Limb (tissue), 2 donors: ENCODE results near the gene RHOBTB3.
"Not testable (repeated sequence)": the region's sequence is repeated elsewhere in the genome, so short reads cannot be mapped to it uniquely, and the experiment has no call there.

ENCODE experiments used
- DNase-seq, 2 donors: peaks; one replicate each; pipeline ENCODE4 v3.0.0-alpha.2; 2016; ENCODE audit errors: extremely low spot score in 2 of 2

Gene RHOBTB3

DNA sequence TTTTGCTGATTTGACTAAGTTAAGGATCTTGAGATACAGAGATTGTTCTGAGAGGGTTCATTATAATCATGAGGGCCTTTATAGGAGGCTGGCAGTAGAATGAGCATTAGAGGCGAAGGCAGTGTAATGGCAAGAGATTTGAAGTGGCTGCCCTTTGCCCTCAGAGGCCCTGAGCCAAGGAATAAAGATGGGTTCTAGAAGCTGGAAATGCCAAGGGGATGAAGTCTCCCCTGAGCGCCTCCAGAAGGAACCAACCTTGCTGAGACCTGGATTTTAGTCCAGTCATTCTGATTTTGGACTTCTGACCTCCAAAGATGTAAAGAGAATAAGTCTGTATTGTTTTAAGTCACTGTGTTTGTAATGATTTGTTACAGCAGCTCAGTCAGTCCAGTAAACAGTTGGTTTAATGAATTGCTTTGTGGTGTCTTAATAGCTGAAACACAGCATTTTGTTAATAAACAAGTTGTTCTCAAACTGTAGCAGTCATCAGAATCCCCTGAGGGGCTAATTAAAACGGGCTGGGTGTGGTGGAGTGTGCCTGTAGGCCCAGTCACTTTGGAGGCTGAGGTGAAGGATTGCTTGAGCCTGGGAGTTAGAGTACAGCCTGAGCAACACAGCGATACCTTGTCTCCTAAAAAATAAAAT is 68.2 kb downstream of the RHOBTB3 start:
- no peak for DNase-seq

DNA sequence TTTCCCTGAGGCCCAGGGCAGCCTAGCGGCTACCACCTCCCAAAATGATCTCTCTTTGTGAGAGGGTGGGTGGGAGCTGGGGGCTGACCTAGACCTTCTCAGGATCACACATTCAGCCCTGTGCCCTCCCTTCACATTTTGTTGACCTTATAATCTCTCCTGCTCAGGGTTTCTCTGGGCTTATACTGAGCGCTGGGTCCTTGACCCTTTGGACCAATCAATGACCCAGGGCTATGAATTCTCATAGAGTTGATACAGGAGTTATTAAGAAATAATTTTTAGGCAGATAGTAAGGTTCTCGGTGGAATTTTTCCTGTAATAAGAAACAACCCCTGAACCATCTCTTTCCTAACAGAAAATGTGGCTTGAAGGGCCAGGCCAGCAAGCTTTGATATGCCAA is 69.4 kb downstream of the RHOBTB3 start:
- no peak for DNase-seq

DNA sequence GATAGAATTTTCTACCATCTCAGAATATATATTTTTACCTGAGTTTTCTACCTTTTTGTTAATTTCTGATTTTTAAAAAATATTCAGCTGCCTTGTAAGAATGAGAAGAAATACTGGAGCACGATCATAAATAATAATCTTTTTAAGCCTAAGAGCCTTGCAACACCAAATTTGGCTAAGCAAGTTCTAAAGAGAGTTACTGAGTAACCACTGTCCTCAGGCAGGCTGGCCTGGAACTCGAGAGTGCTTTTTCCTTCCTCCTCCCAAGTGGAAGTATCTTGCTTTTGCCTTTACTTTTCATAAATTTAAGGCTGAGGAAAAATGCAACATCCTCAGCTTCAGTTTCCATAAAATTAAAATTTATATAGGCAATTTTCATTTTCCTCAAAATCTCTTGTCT is 70.4 kb downstream of the RHOBTB3 start:
- DNase-seq = no peak

DNA sequence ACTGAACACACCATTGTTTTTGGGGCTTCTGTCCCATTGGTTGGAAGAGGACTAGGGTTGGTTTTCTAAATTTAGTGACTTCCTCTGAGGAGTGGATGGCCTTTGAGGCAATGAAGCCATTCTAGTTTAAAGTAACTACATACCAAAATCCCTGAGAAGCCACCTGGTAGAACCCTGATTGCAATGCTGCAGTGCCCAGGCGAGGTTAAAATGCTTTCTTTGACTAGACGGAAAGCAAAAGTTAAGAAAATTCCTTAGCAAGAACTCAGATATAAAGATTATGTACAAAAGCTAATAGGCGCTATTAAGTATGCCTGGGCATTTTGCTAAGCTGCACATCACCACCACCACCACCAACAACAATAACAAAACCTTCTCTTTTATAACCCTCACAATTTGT is 70.8 kb downstream of the RHOBTB3 start:
- no peak for DNase-seq

DNA sequence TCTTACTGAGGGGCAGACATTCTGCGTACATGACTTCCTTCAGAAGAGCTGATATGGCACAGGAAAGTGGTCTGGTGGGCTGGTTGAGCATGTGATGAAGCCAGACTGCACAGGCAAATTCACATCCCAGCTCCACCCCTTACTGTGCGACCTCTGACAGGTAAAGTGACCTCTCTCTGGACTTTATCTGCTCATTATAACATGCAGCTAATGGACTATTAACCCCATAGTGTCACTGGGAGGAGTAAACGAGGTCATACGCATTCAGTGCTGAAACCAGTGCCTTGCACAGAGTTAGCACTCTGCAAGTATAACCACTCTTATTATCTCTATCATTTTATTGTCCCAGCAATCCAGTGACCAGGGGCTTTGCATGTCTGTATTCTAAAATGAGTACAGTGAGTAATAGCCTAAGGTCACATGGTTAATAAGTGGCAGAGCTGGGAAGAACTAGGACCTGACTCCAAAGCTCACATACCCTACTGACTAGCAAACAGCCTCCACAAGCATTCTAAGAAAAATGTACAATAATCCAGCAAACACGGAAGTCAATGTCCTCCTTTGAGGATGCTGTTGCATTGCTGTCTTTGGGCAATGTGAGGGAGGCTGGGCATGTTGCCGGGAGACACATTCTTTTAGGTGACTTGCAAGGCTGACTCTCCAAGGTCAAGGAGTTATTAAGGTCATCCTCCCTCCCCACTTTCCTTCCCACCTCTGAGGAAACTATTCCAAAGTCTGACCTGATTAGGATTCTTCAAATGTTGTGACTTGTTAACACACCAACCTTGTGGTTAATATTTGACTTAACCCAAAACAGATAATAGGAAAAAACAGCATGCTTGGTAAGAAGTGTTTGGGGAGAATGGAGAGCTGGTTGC is 72.4 kb downstream of the RHOBTB3 start:
- no peak for DNase-seq

DNA sequence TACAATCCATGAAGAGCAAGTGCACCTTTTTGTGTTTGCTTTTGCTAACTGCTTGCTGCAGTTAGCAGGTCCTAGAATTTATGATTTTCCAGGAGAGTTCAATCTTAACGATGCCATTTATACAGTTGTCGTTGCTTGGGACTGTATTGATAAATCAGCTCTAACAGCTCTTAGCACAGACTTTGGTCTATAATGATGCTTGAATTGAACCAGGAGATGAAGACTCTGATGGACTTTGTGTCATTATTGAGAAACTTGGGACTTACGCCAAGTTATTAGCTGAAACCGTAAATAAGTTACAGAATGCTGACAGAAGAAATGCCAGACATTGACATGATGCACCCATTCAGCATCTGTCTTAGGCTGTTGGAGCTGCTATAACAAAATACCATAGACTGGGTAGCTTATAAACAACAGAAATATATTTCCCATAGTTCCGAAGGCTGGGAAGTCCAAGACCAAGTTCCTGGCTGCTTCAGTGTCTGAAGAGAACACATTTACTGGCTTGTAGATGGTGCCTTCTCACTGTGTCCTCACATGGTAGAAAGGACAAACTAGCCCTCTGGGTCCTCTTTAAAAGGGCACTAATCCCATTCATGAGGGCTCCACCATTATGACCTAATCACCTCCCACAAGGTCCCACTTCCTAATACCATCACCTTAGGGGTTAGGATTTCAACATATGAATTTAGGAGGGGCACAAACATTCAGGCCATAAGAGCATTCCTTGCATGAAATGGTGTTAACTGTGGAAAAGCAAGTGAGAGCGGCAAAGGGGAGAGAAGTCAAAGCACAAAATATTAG is 73.8 kb downstream of the RHOBTB3 start:
- no peak for DNase-seq

DNA sequence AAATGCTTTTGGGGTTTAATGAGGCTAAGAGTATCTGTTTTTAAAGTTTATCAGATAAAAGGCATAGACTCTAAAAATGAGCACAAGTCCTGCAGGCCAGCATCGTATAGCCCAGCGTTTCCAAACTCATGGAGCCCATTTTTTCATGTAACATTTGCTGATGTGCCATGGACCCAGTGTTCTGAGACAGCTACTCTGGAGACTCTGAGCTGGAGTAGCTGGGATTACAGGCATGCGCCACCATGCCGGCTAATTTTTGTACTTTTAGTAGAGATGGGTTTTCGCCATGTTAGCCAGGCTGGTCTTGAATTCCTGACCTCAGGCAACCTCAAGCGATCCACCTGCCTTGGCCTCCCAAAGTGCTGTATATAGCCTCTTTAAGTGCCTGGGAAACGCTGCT is 75.6 kb downstream of the RHOBTB3 start:
- DNase-seq = no peak

DNA sequence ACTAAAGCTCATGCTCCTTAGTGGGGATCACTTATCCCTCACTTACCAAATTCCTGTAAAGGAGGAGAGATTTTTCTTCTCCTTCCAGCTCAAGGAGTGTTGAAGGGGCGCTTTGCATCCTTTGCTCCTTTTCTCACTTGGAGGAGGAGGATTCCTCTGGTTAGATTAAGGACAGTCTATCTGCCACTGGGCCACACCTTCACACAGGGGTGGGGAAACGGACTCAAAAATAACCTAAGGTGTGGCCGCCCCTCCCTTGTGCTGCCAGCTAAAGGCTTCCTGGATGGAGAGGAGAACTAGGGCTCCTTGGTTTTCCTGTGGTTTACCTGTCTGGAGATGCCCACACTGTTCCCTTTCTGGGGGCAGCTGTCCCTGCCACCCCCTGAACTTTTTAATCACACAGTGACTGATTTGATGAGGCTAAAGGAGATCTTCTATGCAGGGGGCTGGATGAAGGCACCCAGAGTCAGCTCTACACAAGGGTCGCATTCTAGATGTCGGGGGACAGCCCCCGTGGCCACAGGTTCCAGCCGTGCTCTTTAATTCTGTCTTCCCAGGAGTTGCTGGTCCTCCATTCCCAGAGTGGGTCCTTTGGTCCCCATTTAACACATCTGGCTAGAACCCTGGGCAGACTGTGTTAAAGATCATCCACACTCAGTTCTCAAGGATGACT is 77.0 kb downstream of the RHOBTB3 start:
- no peak for DNase-seq

DNA sequence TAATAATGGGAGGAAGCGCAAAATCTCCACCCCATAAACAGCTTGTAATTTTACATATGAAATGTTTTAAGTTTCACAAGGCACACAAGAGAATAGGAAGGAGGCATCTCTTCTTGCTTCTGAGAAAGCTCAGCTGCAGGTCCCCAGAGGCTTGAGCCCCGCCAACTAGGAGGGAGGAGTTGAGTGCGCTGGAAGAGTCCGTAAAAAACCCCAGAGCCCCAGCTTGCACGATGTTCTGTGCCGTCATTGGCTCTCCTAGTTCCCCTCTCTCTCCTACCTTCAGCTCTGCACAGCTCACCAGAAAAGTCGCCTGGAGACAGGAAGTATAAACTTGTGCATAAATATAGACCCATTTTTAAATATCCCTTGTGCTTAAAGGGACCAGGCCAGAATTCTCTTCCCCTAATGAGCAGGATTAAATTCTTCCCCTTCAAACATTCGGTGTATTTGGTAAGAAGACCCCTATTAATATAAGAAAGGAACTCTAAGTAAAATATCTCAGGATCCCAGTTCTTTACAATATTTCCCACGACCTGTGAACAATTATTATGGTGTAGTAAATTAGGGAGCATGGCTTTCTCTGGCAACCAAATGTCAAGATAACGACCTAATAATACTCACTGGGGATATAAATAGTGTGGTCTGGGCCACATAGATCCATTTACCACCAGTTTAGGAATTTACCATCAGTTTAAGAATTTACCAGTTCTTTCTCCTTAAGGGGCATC is 77.7 kb downstream of the RHOBTB3 start:
- peak in 1 of 2 donors; percentile 79 for DNase-seq

DNA sequence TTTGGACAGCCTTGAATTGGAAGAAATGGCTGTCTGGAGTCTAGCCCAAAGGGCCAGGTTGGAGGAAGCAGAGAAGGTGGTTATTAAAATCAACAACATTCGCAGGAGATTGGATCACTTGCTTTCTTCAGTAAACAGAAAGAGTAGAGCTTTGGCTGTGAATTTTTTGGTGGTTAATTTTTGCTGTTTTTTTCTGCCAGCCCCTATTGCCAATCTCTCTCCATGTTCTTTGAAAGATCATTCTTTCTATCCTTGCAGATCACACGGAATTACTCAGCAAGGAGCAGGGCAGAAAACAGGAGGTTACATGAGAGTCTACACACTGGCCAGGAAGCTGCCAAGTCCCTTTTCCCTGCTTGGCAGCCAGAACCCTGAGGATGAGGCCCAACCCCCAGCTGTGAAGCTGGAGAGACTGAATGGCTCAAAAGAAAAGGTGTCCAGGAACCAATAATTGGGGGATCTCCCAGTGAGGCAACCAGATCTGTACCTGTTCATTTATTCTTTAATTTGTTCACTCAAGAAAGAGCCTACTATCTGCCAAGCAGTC is 78.4 kb downstream of the RHOBTB3 start:
- no peak for DNase-seq

DNA sequence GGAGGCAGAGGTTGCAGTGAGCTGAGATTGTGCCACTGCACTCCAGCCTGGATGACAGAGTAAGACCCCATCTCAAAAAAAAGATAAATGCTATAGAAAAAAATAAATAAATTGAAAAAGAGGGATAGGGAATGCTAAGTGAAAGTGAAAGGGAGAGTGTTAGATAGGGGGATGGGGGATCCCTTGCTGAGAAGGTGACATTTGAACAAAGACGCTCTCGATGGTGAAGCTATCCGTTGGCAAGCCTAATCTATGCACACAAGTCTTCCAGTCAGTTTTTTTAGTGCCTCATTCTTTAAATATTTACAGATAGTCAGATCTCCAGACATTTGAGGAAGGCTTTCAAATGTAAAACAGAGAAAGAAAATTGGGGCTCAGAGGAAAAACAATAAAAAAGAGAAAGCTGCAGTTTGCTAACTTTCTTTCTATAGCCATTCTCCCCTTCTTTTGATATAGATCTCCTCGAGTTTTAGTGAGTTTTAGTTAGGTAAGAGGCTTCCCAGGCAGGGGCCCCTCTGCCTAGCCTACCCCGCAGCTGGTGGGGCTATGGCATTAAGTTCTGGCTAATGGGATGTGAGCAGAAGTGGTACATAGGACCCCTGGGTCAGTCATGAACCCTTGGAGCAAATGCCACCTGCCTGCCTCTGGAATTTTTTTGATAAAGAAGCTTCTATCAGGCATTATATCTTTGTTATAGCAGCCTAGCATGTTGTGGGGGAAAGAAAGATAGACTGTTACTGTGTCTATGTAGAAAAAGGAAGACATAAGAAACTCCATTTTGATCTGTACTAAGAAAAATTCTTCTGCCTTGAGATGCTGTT is 79.4 kb downstream of the RHOBTB3 start:
- no peak for DNase-seq

DNA sequence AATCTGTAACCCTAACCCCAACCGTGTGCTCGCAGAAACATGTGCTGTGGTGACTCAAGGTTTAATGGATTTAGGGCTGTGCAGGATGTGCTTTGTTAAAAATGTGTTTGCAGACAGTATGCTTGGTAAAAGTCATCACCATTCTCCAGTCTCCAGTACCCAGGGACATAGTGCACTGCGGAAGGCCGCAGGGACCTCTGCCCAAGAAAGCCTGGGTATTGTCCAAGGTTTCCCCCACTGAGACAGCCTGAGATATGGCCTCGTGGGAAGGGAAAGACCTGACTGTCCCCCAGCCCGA is 79.9 kb downstream of the RHOBTB3 start:
- DNase-seq = not testable (repeated sequence)

DNA sequence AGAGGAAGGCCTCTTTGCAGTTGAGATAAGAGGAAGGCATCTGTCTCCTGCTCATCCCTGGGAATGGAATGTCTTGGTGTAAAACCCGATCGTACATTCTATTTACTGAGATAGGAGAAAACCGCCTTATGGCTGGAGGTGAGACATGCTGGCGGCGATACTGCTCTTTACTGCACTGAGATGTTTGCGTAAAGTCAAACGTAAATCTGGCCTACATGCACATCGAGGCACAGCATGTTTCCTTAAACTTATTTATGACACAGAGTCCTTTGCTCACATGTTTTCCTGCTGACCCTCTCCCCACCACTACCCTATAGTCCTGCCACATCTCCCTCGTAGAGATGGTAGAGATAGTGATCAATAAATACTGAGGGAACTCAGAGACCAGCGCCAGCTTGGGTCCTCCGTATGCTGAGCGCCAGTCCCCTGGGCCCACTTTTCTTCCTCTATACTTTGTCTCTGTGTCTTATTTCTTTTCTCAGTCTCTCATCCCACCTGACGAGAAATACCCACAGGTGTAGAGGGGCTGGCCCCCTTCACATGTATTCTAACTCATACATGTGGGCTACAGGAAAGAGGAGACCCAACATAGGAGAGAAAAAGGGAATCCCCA is 80.4 kb downstream of the RHOBTB3 start:
- not testable (repeated sequence) for DNase-seq

DNA sequence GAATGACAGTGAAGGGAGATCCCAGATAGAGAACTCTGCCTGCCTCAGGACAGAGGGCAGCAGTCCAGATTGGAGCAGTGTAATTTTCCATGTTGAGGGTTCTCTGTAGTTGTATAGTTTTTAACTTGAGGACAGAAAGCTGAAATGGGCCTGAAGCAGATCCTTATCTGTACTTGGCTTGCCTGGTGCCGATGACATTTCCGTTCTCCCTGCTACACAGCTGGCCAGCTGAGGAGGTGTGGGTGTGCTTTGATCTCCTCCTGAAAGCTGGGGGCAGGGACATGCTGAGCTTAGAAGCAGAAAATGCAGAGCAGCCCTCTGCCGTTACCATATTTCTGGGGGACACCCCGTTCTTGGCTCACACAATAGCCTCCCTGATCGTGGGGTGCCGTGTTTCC is 80.9 kb downstream of the RHOBTB3 start:
- DNase-seq = no peak

DNA sequence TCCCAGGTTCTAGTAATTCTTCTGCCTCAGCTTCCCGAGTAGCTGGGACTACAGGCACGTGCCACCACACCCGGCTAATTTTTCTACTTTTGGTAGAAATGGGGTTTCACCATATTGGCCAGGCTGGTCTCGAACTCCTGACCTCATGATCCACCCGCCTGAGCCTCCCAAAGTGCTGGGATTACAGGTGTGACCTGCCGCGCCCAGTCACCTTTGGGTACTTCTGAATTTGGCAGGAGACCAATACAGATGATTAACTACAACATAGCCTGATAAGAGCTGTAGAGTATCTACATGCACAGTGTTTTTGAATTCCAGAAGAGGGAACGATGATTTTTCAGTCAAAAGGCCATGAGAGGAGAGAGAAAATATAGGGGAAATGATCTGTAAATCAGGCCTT is 81.9 kb downstream of the RHOBTB3 start:
- DNase-seq = not testable (repeated sequence)

DNA sequence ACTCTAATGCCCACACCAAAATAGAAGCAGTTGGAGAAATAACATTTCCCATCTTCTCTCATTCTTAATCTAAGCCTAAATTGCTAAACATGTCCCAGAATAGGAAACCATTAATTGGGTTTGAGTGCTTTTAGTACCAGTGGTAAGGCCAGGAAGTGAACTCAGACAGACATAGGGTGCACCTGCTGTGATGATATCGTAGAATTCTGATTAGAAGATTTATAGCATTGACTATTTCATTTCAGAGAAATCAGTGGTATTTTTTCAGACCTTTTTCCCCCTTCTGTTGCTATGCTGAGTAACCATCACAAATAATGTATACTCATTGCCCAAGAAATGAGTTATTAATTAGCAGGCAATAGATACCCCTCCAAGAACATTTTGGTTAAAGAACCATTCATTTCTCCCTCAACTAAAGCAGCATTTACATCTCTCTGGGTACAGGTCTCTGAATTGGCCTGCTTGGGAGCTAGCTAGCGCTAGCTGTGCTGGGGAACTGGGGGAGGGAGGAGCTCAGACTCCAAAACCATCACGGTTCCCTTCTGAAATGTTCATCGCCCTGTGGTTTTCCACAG is 84.1 kb downstream of the RHOBTB3 start:
- DNase-seq = no peak

DNA sequence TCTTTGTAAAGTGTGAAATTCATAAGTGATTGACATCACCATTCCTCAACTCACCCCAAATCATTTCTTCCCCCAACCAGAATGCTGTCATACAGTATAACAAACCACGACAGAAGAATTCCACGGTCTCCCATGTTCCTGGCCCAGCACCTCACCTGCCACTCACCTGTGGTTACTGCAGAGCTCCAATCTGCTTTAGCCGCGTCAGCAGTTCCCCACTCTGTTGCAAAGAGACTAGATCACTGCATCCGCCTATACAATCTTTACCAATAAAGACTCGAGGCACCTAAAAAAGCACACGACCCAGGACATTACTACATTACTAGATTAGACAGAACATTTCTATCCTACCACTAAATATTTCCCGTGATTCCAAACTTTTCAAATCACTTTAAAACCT is 85.2 kb downstream of the RHOBTB3 start:
- DNase-seq = no peak

DNA sequence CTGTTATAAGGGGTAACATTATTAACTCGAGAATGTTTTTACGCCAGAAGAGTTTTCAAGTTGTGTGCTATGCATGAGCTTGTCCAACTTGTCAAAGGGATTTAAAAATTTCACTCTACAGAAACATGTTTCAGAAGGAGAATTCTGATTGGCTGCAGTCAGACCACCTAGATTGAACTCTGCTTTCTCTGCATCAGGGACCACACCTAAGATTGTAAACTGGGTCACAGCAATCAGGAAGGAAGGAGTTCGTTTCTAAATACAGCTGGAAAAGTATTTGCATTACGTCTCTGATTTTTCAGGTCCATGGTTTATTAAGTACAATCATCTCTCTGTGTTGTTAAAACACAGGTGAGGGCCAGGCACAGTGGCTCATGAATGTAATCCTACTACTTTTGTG is 85.6 kb downstream of the RHOBTB3 start:
- DNase-seq = no peak

DNA sequence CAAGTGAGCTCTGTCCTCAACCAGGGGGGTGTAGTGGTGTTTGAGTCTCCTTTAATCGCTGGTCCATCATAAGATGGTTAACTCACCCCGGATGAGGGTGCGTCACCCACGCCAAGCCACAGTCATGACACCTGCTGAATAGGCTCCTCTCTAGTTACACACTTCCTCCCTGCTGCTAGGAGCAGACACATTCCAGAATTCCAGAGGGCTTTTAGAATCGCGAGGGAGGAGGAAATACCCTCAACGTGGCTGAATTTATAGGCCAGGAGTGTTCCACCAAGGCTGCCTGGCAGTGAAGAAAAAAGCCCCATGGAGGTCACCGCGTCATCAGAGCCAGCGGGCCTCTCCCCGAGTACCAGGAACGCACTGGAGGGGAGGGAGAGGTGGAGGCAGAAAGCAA is 86.3 kb downstream of the RHOBTB3 start:
- no peak for DNase-seq
